Mesendoderm (in vitro differentiated cells): Measurements from ENCODE around the gene MYOZ2.
"Not testable (repeated sequence)": the region's sequence is repeated elsewhere in the genome, so short reads cannot be mapped to it uniquely, and the experiment has no call there.

Experiments used
- DNase-seq: peaks from one replicate; pipeline ENCODE4 v3.0.0; 2013
- H2AK5ac ChIP-seq: 2 replicates; pipeline ENCODE4 v1.6.1; 2013; ENCODE audit warnings: low read length, inconsistent platforms
- H2BK120ac ChIP-seq: 2 replicates; pipeline ENCODE4 v1.6.1; 2013; ENCODE audit warnings: low read depth, mild to moderate bottlenecking, low read length, moderate library complexity, mixed read lengths
- H2BK15ac ChIP-seq: replicated peaks from 2 replicates; pipeline ENCODE4 v1.6.1; 2013; ENCODE audit warnings: low read depth, mild to moderate bottlenecking, moderate library complexity
- H2BK5ac ChIP-seq: 2 replicates; pipeline ENCODE4 v1.6.1; 2013; ENCODE audit warnings: low read length, inconsistent platforms
- H3K18ac ChIP-seq: 2 replicates; pipeline ENCODE4 v1.6.1; 2013; ENCODE audit warnings: mild to moderate bottlenecking, low read length, mixed read lengths
- H3K23ac ChIP-seq: one replicate; pipeline ENCODE4 v1.6.1; 2013; ENCODE audit warnings: low read length
- H3K27ac ChIP-seq: 2 replicates; pipeline ENCODE4 v1.5.1; 2013; ENCODE audit warnings: low read depth, mild to moderate bottlenecking, inconsistent platforms, low read length, moderate library complexity
- H3K27me3 ChIP-seq: 2 replicates; pipeline ENCODE4 v1.6.1; 2013; ENCODE audit warnings: low read length, control low read depth, mild to moderate bottlenecking, inconsistent platforms; ENCODE audit not compliant: insufficient read depth, poor library complexity
- H3K36me3 ChIP-seq: 2 replicates; pipeline ENCODE4 v1.6.1; 2013; ENCODE audit warnings: low read length, inconsistent platforms; ENCODE audit not compliant: control insufficient read depth, insufficient read depth
- H3K4ac ChIP-seq: one replicate; pipeline ENCODE4 v1.6.1; 2013; ENCODE audit warnings: low read depth, mild to moderate bottlenecking, low read length, moderate library complexity
- H3K4me1 ChIP-seq: 2 replicates; pipeline ENCODE4 v1.6.1; 2013; ENCODE audit warnings: low read depth, low read length, inconsistent platforms; ENCODE audit not compliant: control insufficient read depth
- H3K4me2 ChIP-seq: 2 replicates; pipeline ENCODE4 v1.6.1; 2013; ENCODE audit warnings: low read length
- H3K4me3 ChIP-seq: 2 replicates; pipeline ENCODE4 v1.5.1; 2013; ENCODE audit warnings: mild to moderate bottlenecking, low read length
- H3K56ac ChIP-seq: one replicate; pipeline ENCODE4 v1.6.1; 2013; ENCODE audit warnings: low read length
- H3K79me1 ChIP-seq: 2 replicates; pipeline ENCODE4 v1.6.1; 2013; ENCODE audit warnings: low read length, inconsistent platforms
- H3K79me2 ChIP-seq: 2 replicates; pipeline ENCODE4 v1.6.1; 2013; ENCODE audit warnings: mild to moderate bottlenecking, low read length; ENCODE audit not compliant: control insufficient read depth, insufficient read depth
- H3K9ac ChIP-seq: 2 replicates; pipeline ENCODE4 v1.6.1; 2013; ENCODE audit warnings: low read length, inconsistent platforms
- H4K5ac ChIP-seq: one replicate; pipeline ENCODE4 v1.6.1; 2013; ENCODE audit warnings: low read length
- H4K8ac ChIP-seq: one replicate; pipeline ENCODE4 v1.6.1; 2013; ENCODE audit warnings: low read depth, mild to moderate bottlenecking, control low read depth, low read length, moderate library complexity
- WGBS: extraction: QIAGEN DNeasy Blood & Tissue Kit; methylation state at CpG from one replicate; pipeline ENCODE4 v1.1.7; 2013; ENCODE audit warnings: low lambda C conversion rate, missing lambda C conversion rate; ENCODE audit not compliant: insufficient coverage; ENCODE audit errors: extremely low coverage; 5-methylcytosine and 5-hydroxymethylcytosine counted together

The MYOZ2 gene

DNA sequence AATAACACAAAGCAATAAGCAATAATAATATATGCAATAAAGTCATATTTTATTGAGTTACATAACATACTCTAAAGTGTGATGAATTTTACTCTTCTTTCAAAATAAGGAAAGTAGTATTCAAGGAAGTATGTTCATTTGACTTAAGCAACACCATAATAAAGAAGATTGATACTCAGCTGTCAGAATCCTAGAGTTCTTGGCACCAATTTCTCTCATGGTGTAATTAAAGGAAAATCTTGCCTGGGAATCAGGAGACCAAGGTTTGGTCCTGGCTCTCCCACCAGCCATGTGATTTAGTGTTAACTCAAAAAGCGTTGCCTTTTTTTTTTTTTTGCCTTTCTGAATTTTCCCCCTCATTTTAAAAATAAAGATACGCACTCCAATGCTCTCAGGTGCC is 17.1 kb downstream of the MYOZ2 start:
- DNase-seq = no peak
- no peak overlapping the region for H2BK120ac ChIP-seq

DNA sequence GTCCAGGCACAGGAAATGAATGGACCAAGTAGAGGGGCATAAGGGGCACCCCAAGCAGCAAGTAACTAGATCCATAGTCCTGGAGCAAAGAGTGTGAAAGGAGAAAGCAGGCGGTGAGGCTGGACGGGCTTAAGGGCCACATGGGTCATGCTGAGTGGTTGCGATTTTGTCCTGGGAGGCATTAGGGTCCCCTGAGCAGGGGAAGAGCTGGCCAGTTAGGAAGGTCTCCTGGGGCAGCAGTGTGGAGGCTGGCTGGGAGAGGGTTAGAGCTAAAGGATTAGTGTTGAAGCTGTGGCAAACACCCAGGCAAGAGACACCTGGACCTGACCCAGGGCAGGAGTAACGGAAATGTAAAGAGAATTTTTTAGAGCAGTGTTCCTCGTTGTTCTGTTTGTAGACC is 26.5 kb downstream of the MYOZ2 start:
- WGBS = no CpG with 5 or more reads among the region's 5 CpGs
- Histone ChIP-seq H3K23ac (no peak overlapping the region), H4K5ac (no peak overlapping the region), H3K36me3 (no peaks in the 10 kb centered on the region), H2AK5ac (no peak overlapping the region), H2BK5ac (no peak overlapping the region), H3K27me3 (no peaks in the 10 kb centered on the region), H4K8ac (no peak overlapping the region), H3K9ac (no peak overlapping the region), H3K4me1 (no peaks in the 10 kb centered on the region), H3K18ac (no peak overlapping the region), H3K27ac (no peak overlapping the region), H3K4ac (no peak overlapping the region), H2BK120ac (no peak overlapping the region), H2BK15ac (no peak overlapping the region), H3K56ac (no peak overlapping the region), H3K79me1 (no peaks in the 10 kb centered on the region), H3K79me2 (no peaks in the 10 kb centered on the region), H3K4me3 (no peak overlapping the region), H3K4me2 (no peak overlapping the region)
- DNase-seq = no peak

More for the DNA sequence above, 17.1 kb downstream of the MYOZ2 start:
- Histone ChIP-seq H4K8ac (no peak overlapping the region), H3K18ac (no peak overlapping the region), H3K4me2 (no peak overlapping the region), H3K4me1 (no peaks in the 10 kb centered on the region), H3K23ac (no peak overlapping the region), H3K79me2 (no peaks in the 10 kb centered on the region), H3K27me3 (no peaks in the 10 kb centered on the region), H3K4ac (no peak overlapping the region), H4K5ac (no peak overlapping the region), H3K36me3 (no peaks in the 10 kb centered on the region), H2BK5ac (no peak overlapping the region), H3K27ac (no peak overlapping the region), H2BK15ac (no peak overlapping the region), H3K9ac (no peak overlapping the region), H3K79me1 (no peaks in the 10 kb centered on the region), H2AK5ac (no peak overlapping the region), H3K4me3 (no peak overlapping the region), H3K56ac (no peak overlapping the region)
- WGBS = no CpG with 5 or more reads among the region's 2 CpGs

DNA sequence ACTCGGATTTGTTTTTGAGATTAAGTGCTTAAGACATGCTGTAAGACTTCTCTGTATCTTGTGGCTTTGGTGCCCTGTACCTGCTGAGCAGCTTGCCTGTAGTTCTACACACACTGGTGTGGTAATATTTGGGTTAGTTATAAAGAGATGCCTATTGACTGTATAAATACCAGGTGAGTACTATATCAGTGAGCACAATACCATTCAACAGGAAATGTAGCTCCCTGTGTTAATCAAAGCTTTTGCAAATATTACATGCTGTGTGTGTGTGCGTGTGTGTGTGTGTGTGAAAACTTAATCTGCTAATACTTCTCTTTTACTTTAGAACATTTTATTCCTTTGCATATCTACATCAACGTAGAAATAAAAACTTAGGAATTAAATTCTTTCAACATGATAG is 30.1 kb downstream of the MYOZ2 start:
- Histone ChIP-seq H3K27me3 (no peaks in the 10 kb centered on the region), H2BK15ac (no peak overlapping the region), H3K4ac (no peak overlapping the region), H3K4me3 (no peak overlapping the region), H3K27ac (no peak overlapping the region), H3K56ac (no peak overlapping the region), H3K23ac (no peak overlapping the region), H3K79me2 (no peaks in the 10 kb centered on the region), H3K18ac (no peak overlapping the region), H4K5ac (no peak overlapping the region), H3K9ac (no peak overlapping the region), H2AK5ac (no peak overlapping the region), H3K4me2 (no peak overlapping the region), H3K79me1 (no peaks in the 10 kb centered on the region), H3K4me1 (no peaks in the 10 kb centered on the region), H2BK5ac (no peak overlapping the region), H4K8ac (no peak overlapping the region), H2BK120ac (no peak overlapping the region), H3K36me3 (no peaks in the 10 kb centered on the region)
- DNase-seq = no peak
- no CpG with 5 or more reads among the region's 3 CpGs for WGBS

DNA sequence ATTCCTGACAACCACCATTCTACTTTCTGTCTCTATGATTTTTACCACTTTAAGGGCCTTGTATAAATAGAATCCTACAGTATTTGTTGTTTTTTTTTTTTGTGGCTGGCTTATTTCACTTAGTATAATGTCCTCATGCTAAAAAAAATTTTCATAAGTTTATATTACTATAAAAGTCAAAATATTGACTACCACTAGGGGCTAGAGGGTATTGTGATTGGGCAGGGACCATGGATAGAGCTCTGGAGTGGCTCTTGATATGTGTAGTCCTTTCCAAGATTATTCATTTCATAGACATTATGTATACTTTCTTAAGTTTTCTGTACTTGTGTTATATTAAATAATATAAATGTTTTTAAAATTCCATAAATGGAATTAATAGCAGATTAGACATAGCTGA is 34.6 kb downstream of the MYOZ2 start:
- no peak for DNase-seq
- Histone ChIP-seq H3K4me1 (no peaks in the 10 kb centered on the region), H3K4ac (no peak overlapping the region), H3K79me2 (no peaks in the 10 kb centered on the region), H3K9ac (no peak overlapping the region), H2BK5ac (no peak overlapping the region), H3K4me3 (no peak overlapping the region), H3K36me3 (no peaks in the 10 kb centered on the region), H3K79me1 (no peaks in the 10 kb centered on the region), H3K27ac (no peak overlapping the region), H4K5ac (no peak overlapping the region), H2BK15ac (no peak overlapping the region), H3K56ac (no peak overlapping the region), H4K8ac (no peak overlapping the region), H2AK5ac (no peak overlapping the region), H2BK120ac (no peak overlapping the region), H3K27me3 (no peaks in the 10 kb centered on the region), H3K4me2 (no peak overlapping the region), H3K23ac (no peak overlapping the region), H3K18ac (no peak overlapping the region)

DNA sequence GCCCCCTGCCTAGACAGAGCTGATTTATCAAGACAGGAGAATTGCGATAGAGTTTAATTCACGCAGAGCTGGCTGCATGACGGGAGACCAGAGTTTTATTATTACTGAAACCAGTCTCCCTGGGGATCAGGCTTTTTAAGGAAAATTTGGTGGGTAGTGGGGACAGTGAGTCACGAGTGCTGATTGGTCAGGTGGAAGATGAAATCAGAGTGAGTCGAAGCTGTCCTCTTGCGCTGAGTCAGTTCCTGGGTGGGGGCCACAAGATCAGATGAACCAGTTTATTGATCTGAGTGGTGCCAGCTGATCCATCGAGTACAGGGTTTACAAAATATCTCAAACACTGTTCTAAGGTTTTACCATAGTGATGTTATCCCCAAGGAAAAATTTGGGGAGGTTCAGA is 36.6 kb downstream of the MYOZ2 start:
- no peaks in the 10 kb centered on the region for H3K27me3 ChIP-seq
- no peaks in the 10 kb centered on the region for H3K36me3 ChIP-seq
- no peak overlapping the region for H3K27ac ChIP-seq
- H3K4me2 ChIP-seq = no peak overlapping the region
- H2BK15ac ChIP-seq = no peak overlapping the region
- WGBS = no CpG with 5 or more reads among the region's 7 CpGs
- no peak overlapping the region for H3K4ac ChIP-seq
- H3K79me1 ChIP-seq = no peaks in the 10 kb centered on the region
- H3K9ac ChIP-seq = no peak overlapping the region
- no peaks in the 10 kb centered on the region for H3K79me2 ChIP-seq
- no peak overlapping the region for H3K18ac ChIP-seq
- H4K5ac ChIP-seq = no peak overlapping the region
- H2BK120ac ChIP-seq = no peak overlapping the region
- no peak for DNase-seq
- H3K56ac ChIP-seq = no peak overlapping the region
- H2AK5ac ChIP-seq = no peak overlapping the region
- H3K23ac ChIP-seq = no peak overlapping the region
- no peaks in the 10 kb centered on the region for H3K4me1 ChIP-seq
- H4K8ac ChIP-seq = no peak overlapping the region
- H3K4me3 ChIP-seq = no peak overlapping the region
- H2BK5ac ChIP-seq = no peak overlapping the region

DNA sequence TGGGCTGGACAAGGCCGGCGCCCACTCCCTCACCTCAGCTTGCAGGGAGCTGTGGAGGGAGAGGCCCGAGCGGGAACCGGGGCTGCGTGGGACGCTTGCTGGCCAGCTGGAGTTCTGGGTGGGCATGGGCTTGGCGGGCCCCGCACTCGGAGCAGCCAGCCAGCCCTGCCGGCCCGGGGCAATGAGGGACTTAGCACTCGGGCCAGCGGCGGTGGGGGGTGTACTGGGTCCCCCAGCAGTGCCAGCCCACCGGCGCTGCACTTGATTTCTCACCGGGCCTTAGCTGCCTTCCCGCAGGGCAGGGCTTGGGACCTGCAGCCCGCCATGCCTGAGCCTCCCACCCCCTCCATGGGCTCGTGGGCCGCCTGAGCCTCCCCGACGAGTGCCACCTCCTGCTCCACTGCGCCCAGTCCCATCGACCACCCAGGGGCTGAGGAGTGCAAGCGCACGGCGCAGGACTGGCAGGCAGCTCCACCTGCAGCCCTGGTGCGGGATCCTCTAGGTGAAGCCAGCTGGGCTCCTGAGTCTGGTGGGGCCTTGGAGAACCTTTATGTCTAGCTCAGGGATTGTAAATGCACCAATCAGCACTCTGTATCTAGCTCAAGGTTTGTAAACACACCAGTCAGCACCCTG is 38.2 kb downstream of the MYOZ2 start:
- not testable (repeated sequence) for H2AK5ac ChIP-seq, H4K8ac ChIP-seq, H3K79me1 ChIP-seq, H4K5ac ChIP-seq, H3K27ac ChIP-seq, H3K79me2 ChIP-seq, H3K56ac ChIP-seq, H2BK5ac ChIP-seq, H3K4me2 ChIP-seq, H3K18ac ChIP-seq, DNase-seq, H3K9ac ChIP-seq, H3K4ac ChIP-seq, H3K4me3 ChIP-seq, H3K4me1 ChIP-seq, H2BK15ac ChIP-seq, H3K23ac ChIP-seq, H3K36me3 ChIP-seq, H3K27me3 ChIP-seq, H2BK120ac ChIP-seq
- no CpG with 5 or more reads among the region's 30 CpGs for WGBS
